K562 (cell line): ENCODE results near the gene ATRN. TPM values are rescaled to one million over a fixed set of nuclear protein-coding genes. Genes with fewer than 3 reads are reported as not detected.

Experiments
- ATAC-seq: fragments of 200-7000 bp; cut with Tn5 transposase; 3 replicates; pipeline ENCODE4 v1.9.1; 2020; ENCODE audit warnings: moderate library complexity
- BruUV-seq: library from RNA; stranded (reverse); fragments of 400-500 nt; replicated peaks from 2 replicates; lab custom pipeline; 2021; lab: Mats Ljungman, UMichigan
- CTCF ChIA-PET: fragments of 300-600 bp; formaldehyde crosslinking; extraction: SDS; loops from one replicate; lab custom pipeline; 2021; ENCODE audit warnings: low intra/inter-chr PET ratio; lab: Yijun Ruan, JAX
- POLR2A ChIA-PET: fragments of 300-600, 350-650 bp; sonication (Branson Sonifier 250); formaldehyde crosslinking; extraction: SDS; loops from one replicate; lab custom pipeline; 2021; ENCODE audit warnings: antibody characterized with exemption, inconsistent platforms; lab: Yijun Ruan, JAX
- DNase-seq, 4 experiments: peaks; one replicate each; pipeline versions ENCODE4 v3.0.0 to v3.0.0-alpha.2; 2011 to 2018; ENCODE audit warnings: low spot score in 3 of 4, mixed read lengths in 3 of 4; ENCODE audit errors: extremely low read depth in 1 of 4
- FAIRE-seq: peaks from 2 replicates; lab custom pipeline; 2011; peaks lifted over from hg19 to GRCh38; lab: Jason Lieb, UNC
- H2AFZ ChIP-seq: 2 replicates; pipeline ENCODE4 v1.6.0; 2011; ENCODE audit warnings: low read depth, low read length, control low read depth, inconsistent platforms
- H3K27ac ChIP-seq: fragments of 200-600 bp; 3 replicates; pipeline ENCODE4 v1.8.0; 2011; ENCODE audit warnings: low read depth, mild to moderate bottlenecking, control low read depth, inconsistent platforms, low read length, moderate library complexity, mixed read lengths; ENCODE audit errors: extremely low read depth
- H3K27me3 ChIP-seq, 2 experiments: fragments of 300-600 bp in 1 of 2; 2 replicates in 1 of 2; 3 replicates in 1 of 2; pipeline versions ENCODE4 v1.6.0 to v1.8.0; 2011; ENCODE audit warnings: inconsistent platforms in 2 of 2, low read length in 2 of 2, mild to moderate bottlenecking in 1 of 2, mixed read lengths in 1 of 2, moderate library complexity in 1 of 2; ENCODE audit not compliant: control insufficient read depth in 2 of 2, insufficient read depth in 2 of 2
- H3K36me3 ChIP-seq: fragments of 300-600 bp; 3 replicates; pipeline ENCODE4 v1.8.0; 2011; ENCODE audit warnings: mild to moderate bottlenecking, low read length, inconsistent platforms; ENCODE audit not compliant: control insufficient read depth, insufficient read depth
- H3K4me1 ChIP-seq, 2 experiments: fragments of 200-600 bp in 1 of 2; replicated peaks in 1 of 2; 2 replicates in 1 of 2; 3 replicates in 1 of 2; pipeline versions ENCODE4 v1.5.1 to v1.8.0; 2011; ENCODE audit warnings: inconsistent platforms in 2 of 2, low read length in 2 of 2, mild to moderate bottlenecking in 1 of 2, mixed read lengths in 1 of 2, moderate library complexity in 1 of 2; ENCODE audit not compliant: control insufficient read depth in 2 of 2, insufficient read depth in 2 of 2
- H3K4me2 ChIP-seq: 2 replicates; pipeline ENCODE4 v1.6.1; 2011; ENCODE audit warnings: low read length, control low read depth, inconsistent platforms, mixed read lengths; ENCODE audit not compliant: insufficient read depth
- H3K4me3 ChIP-seq: fragments of 200-600 bp; sonication (generic), shearing (Covaris generic); 2 replicates; pipeline ENCODE4 v1.5.1; 2016; ENCODE audit warnings: control low read depth, inconsistent platforms
- H3K79me2 ChIP-seq: fragments of 200-600 bp; 3 replicates; pipeline ENCODE4 v1.8.0; 2011; ENCODE audit warnings: low read length, inconsistent platforms; ENCODE audit not compliant: control insufficient read depth, insufficient read depth
- H3K9ac ChIP-seq, 2 experiments: 2 replicates each; pipeline versions ENCODE4 v1.6.0 to v1.6.1; 2011; ENCODE audit warnings: low read depth in 2 of 2, low read length in 2 of 2, control low read depth in 1 of 2, inconsistent platforms in 1 of 2, mild to moderate bottlenecking in 1 of 2, mixed read lengths in 1 of 2; ENCODE audit not compliant: insufficient read depth in 1 of 2
- H3K9me1 ChIP-seq: one replicate; pipeline ENCODE4 v1.6.0; 2011; ENCODE audit warnings: inconsistent platforms, mild to moderate bottlenecking, low read length, moderate library complexity; ENCODE audit not compliant: control insufficient read depth, insufficient read depth
- H3K9me3 ChIP-seq: replicated peaks from 2 replicates; pipeline ENCODE4 v1.5.1; 2011; ENCODE audit warnings: low read depth, low read length, inconsistent platforms; ENCODE audit not compliant: control insufficient read depth, insufficient read depth
- H4K20me1 ChIP-seq: replicated peaks from 2 replicates; pipeline ENCODE4 v1.6.1; 2011; ENCODE audit warnings: low read length, inconsistent platforms, mixed read lengths; ENCODE audit not compliant: control insufficient read depth, insufficient read depth
- E2F4 ChIP-seq: sonication (generic); formaldehyde crosslinking; IDR thresholded peaks from 2 replicates; pipeline ENCODE4 v1.8.0; 2022; ENCODE audit warnings: mild to moderate bottlenecking, low read depth, missing genetic modification reagents
- ETV6 ChIP-seq, 3 experiments: fragments of 150-350 bp in 1 of 3; sonication (generic) in 1 of 3; formaldehyde crosslinking in 1 of 3; IDR thresholded peaks; 2 replicates each; pipeline versions ENCODE4 v1.6.1 to v1.8.0; 2014 to 2022; ENCODE audit warnings: borderline replicate concordance in 2 of 3, low read depth in 2 of 3, antibody characterized with exemption in 1 of 3, low read length in 1 of 3, mild to moderate bottlenecking in 1 of 3, missing genetic modification reagents in 1 of 3
- EWSR1 ChIP-seq: fragments of 450-650 bp; IDR thresholded peaks from 2 replicates; pipeline ENCODE4 v1.6.1; 2018; ENCODE audit warnings: borderline replicate concordance, mild to moderate bottlenecking, low read depth, moderate library complexity; ENCODE audit not compliant: partially characterized antibody
- FOXJ2 ChIP-seq: fragments of 200-800 bp; sonication (Bioruptor generic); IDR thresholded peaks from 2 replicates; pipeline ENCODE4 v1.6.1; 2016; ENCODE audit warnings: missing genetic modification characterization, missing compliant biosample characterization
- FOXJ3 ChIP-seq: sonication (generic); formaldehyde crosslinking; IDR thresholded peaks from 2 replicates; pipeline ENCODE4 v1.4.0; 2020; ENCODE audit warnings: mild to moderate bottlenecking, missing genetic modification reagents
- GMEB1 ChIP-seq: fragments of 250-450 bp; sonication (Bioruptor Pico); IDR thresholded peaks from 2 replicates; pipeline ENCODE4 v1.4.0; 2020; ENCODE audit warnings: mild to moderate bottlenecking
- HES1 ChIP-seq: fragments of 450-650 bp; IDR thresholded peaks from 2 replicates; pipeline ENCODE4 v1.6.1; 2016; ENCODE audit warnings: low read depth, mild to moderate bottlenecking, moderate library complexity
- HMG20A ChIP-seq: fragments of 450-650 bp; formaldehyde crosslinking; conservative IDR thresholded peaks from 2 replicates; pipeline ENCODE4 v1.4.0; 2020; ENCODE audit warnings: mild to moderate bottlenecking, mixed read lengths
- POLR2AphosphoS2 ChIP-seq: IDR thresholded peaks from 2 replicates; pipeline ENCODE4 v1.6.1; 2012; ENCODE audit warnings: low read length, improper control_type of control experiment
- SREBF1 ChIP-seq: fragments of 150-350 bp; IDR thresholded peaks from 2 replicates; pipeline ENCODE4 v1.6.1; 2014; ENCODE audit warnings: antibody characterized with exemption, low read depth, low read length, borderline replicate concordance
- TAF1 ChIP-seq: IDR thresholded peaks from 2 replicates; pipeline ENCODE4 v1.6.1; 2011; ENCODE audit warnings: mild to moderate bottlenecking, low read length, moderate library complexity; ENCODE audit not compliant: insufficient read depth, control insufficient read depth, severe bottlenecking; ENCODE audit errors: extremely low read depth
- ZNF707 ChIP-seq: fragments of 250-450 bp; sonication (Bioruptor Pico); conservative IDR thresholded peaks from 2 replicates; pipeline ENCODE4 v1.8.0; 2022; ENCODE audit warnings: inconsistent platforms, mild to moderate bottlenecking, moderate library complexity
- WGBS: fragments of 100-300 bp; shearing (Covaris generic); methylation state at CpG from one replicate; pipeline ENCODE4 v1.1.6; 2016; ENCODE audit warnings: low coverage, mixed read lengths; ENCODE audit not compliant: insufficient coverage; ENCODE audit errors: missing lambda C conversion rate; 5-methylcytosine and 5-hydroxymethylcytosine counted together
- in situ Hi-C: fragments of 300-500 bp; cut with MboI; formaldehyde crosslinking; loops from 4 replicates; pipeline ENCODE4 v1.15.0; 2018; ENCODE audit warnings: inconsistent platforms, mixed read lengths
- intact Hi-C: fragments of 100-400 bp; cut with micrococcal nuclease; formaldehyde crosslinking; loops from 2 replicates; pipeline ENCODE4 v1.14.2; 2022
- polyA plus RNA-seq, 8 experiments: library from polyadenylated mRNA; depleted of rRNA in 4 of 8; stranded (reverse) in 5 of 8; unstranded in 3 of 8; fragments of >200 nt; fragmentation: Nextera tagmentation in 2 of 8; fragmentation: Illumina TruSeq in 1 of 8; extraction: Ambion mirVana in 2 of 8; extraction: Trizol in 1 of 8; gene quantifications; 2 replicates each; pipeline versions ENCODE4 v1.2.1 to v1.2.3, GENCODE V29; 2011 to 2014; ENCODE audit warnings: inconsistent platforms in 1 of 8, missing spikeins in 1 of 8
- total RNA-seq, 7 experiments: library from RNA; depleted of rRNA in 6 of 7; stranded (reverse); fragments of >200 nt in 6 of 7; fragmentation: Illumina TruSeq in 2 of 7; extraction: Trizol in 2 of 7; gene quantifications; 2 replicates each; pipeline versions ENCODE4 v1.2.1 to v1.2.3, GENCODE V29; 2011 to 2021; ENCODE audit warnings: low replicate concordance in 1 of 7
- TF ChIP-seq, protein P1 (sequence below): sonication (generic); formaldehyde crosslinking; IDR thresholded peaks from 2 replicates; pipeline ENCODE4 v1.8.1; 2023; ENCODE audit warnings: mild to moderate bottlenecking, missing genetic modification reagents, moderate library complexity
- TF ChIP-seq, protein P2 (sequence below): fragments of 250-450 bp; sonication (Bioruptor Pico); IDR thresholded peaks from 2 replicates; pipeline ENCODE4 v1.8.0; 2022; ENCODE audit warnings: moderate library complexity, mild to moderate bottlenecking, inconsistent platforms

The ATRN gene
- total and polyA plus RNA-seq, 9 of the 15 experiments (the other 6 are each of a cell fraction or from before 2014, with no cell fraction given): 0.69 to 16.5 (median 7.6) TPM

- Histone ChIP-seq H2AFZ (no peak overlapping the region), H3K9me1 (no peaks in the 10 kb centered on the region), H3K27ac (no peak overlapping the region), H3K36me3 (no peaks in the 10 kb centered on the region), H3K79me2 (no peaks in the 10 kb centered on the region), H3K9ac (no peak overlapping the region), H3K9me3 (no peaks in the 10 kb centered on the region), H3K4me3 (no peak overlapping the region), H3K4me2 (no peak overlapping the region), H4K20me1 (no peaks in the 10 kb centered on the region), H3K27me3 (no peaks in the 10 kb centered on the region), H3K4me1 (no peaks in the 10 kb centered on the region; a peak in 1 of 5 replicates)
- no TSS peak for BruUV-seq
- no peak for ATAC-seq
- POLR2A ChIA-PET: interaction anchor here (0.6 to 1.2 kb wide), 4 partner anchors 19 to 265 kb away, joined by 3 read pairs; no protein-coding TSS in a partner anchor
- CTCF ChIA-PET: no interaction called here
- intact Hi-C loops (no loop called here), in situ Hi-C loops (no loop called here)
- WGBS: 56% methylated on average over 7 of the region's 10 CpGs
- no peak for DNase-seq
- no peak for FAIRE-seq
- TF ChIP-seq FOXJ3 (CRISPR knock-in tag) (no peak), TAF1 (no peak), ETV6 (IDR thresholded peaks at IDR 0.05; ENCODE audit: borderline replicate concordance in 1 of 2, low read depth in 2 of 2, low read length in 1 of 2) (no peak), ETV6 (CRISPR knock-in tag; IDR thresholded peaks at IDR 0.05; ENCODE audit: borderline replicate concordance) (no peak), HMG20A (CRISPR knock-in tag) (no peak), HES1 (no peak), EWSR1 (no peak), ZNF707 (CRISPR knock-in tag) (no peak), SREBF1 (no peak), GMEB1 (CRISPR knock-in tag) (no peak), FOXJ2 (tag) (no peak), E2F4 (CRISPR knock-in tag) (no peak), POLR2AphosphoS2 (no peak)
- TF ChIP-seq, protein P1, sequence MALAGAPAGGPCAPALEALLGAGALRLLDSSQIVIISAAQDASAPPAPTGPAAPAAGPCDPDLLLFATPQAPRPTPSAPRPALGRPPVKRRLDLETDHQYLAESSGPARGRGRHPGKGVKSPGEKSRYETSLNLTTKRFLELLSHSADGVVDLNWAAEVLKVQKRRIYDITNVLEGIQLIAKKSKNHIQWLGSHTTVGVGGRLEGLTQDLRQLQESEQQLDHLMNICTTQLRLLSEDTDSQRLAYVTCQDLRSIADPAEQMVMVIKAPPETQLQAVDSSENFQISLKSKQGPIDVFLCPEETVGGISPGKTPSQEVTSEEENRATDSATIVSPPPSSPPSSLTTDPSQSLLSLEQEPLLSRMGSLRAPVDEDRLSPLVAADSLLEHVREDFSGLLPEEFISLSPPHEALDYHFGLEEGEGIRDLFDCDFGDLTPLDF (CRISPR knock-in tag): no peak
- TF ChIP-seq, protein P2, sequence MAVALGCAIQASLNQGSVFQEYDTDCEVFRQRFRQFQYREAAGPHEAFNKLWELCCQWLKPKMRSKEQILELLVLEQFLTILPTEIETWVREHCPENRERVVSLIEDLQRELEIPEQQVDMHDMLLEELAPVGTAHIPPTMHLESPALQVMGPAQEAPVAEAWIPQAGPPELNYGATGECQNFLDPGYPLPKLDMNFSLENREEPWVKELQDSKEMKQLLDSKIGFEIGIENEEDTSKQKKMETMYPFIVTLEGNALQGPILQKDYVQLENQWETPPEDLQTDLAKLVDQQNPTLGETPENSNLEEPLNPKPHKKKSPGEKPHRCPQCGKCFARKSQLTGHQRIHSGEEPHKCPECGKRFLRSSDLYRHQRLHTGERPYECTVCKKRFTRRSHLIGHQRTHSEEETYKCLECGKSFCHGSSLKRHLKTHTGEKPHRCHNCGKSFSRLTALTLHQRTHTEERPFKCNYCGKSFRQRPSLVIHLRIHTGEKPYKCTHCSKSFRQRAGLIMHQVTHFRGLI (CRISPR knock-in tag): no peak
Measured at GRCh38 chr20:3612795-3613572, 142.2 kb downstream of the ATRN start.
